GM21526 (cell line): ENCODE data around the gene BTN1A1.
"Not testable (repeated sequence)": the region's sequence is repeated elsewhere in the genome, so short reads cannot be mapped to it uniquely, and the experiment has no call there.

Source experiments
- ATAC-seq: cut with Tn5 transposase; IDR thresholded peaks from one replicate; pipeline ENCODE4 v1.9.1; 2021; ENCODE audit warnings: moderate library complexity; ENCODE audit not compliant: unreplicated experiment, low FRiP score

Gene BTN1A1

GRCh38 chr6:26502626-26503025, 2.5 kb downstream of the BTN1A1 start:
- no peak for ATAC-seq

GRCh38 chr6:26507658-26508057, 7.6 kb downstream of the BTN1A1 start:
- no peak for ATAC-seq

GRCh38 chr6:26511033-26511432, 10.9 kb downstream of the BTN1A1 start:
- not testable (repeated sequence) for ATAC-seq

GRCh38 chr6:26514984-26515383, 14.9 kb downstream of the BTN1A1 start:
- ATAC-seq, result no peak

GRCh38 chr6:26516481-26517427, 16.7 kb downstream of the BTN1A1 start:
- no peak for ATAC-seq

- ATAC-seq, result no peak
Observed at GRCh38 chr6:26519359-26519758, 19.3 kb downstream of the BTN1A1 start.

GRCh38 chr6:26520237-26520849, 20.2 kb downstream of the BTN1A1 start:
- peak; percentile 17 for ATAC-seq

GRCh38 chr6:26520850-26521599, 20.9 kb downstream of the BTN1A1 start:
- peak; percentile 42 for ATAC-seq

- peak; percentile 76 for ATAC-seq
Observed at GRCh38 chr6:26521600-26522391, 21.7 kb downstream of the BTN1A1 start.

GRCh38 chr6:26522486-26523228, 22.6 kb downstream of the BTN1A1 start:
- not testable (repeated sequence) for ATAC-seq

- not testable (repeated sequence) for ATAC-seq
Observed at GRCh38 chr6:26524314-26524713, 24.2 kb downstream of the BTN1A1 start.

- no peak for ATAC-seq
Observed at GRCh38 chr6:26524722-26525370, 24.7 kb downstream of the BTN1A1 start.

- no peak for ATAC-seq
Observed at GRCh38 chr6:26525838-26526237, 25.7 kb downstream of the BTN1A1 start.

- ATAC-seq, result no peak
Observed at GRCh38 chr6:26526928-26527327, 26.8 kb downstream of the BTN1A1 start.

GRCh38 chr6:26530203-26530602, 30.1 kb downstream of the BTN1A1 start:
- ATAC-seq, result no peak

GRCh38 chr6:26531897-26532296, 31.8 kb downstream of the BTN1A1 start:
- ATAC-seq, result no peak

GRCh38 chr6:26532699-26533531, 32.8 kb downstream of the BTN1A1 start:
- peak; percentile 22 for ATAC-seq

- no peak for ATAC-seq
Observed at GRCh38 chr6:26533532-26533931, 33.4 kb downstream of the BTN1A1 start.
